GM12878 (cell line): ENCODE data around the gene PLA2G6. TPM values are rescaled to one million over a fixed set of nuclear protein-coding genes. Genes with fewer than 3 reads are reported as not detected.

ENCODE experiments used
- ATAC-seq: fragments of 200-7000 bp; cut with Tn5 transposase; 3 replicates; pipeline ENCODE4 v1.9.1; 2020; ENCODE audit warnings: mild to moderate bottlenecking, moderate library complexity
- BruUV-seq: library from RNA; stranded (reverse); fragments of 400-500 nt; replicated peaks from 2 replicates; lab custom pipeline; 2021; lab: Mats Ljungman, UMichigan
- CTCF ChIA-PET: fragments of 300-600 bp; sonication (Branson Sonifier 250); formaldehyde crosslinking; extraction: SDS; loops from one replicate; lab custom pipeline; 2021; ENCODE audit warnings: inconsistent platforms; lab: Yijun Ruan, JAX
- POLR2A ChIA-PET: fragments of 350-600 bp; formaldehyde crosslinking; extraction: SDS; loops from one replicate; lab custom pipeline; 2021; ENCODE audit warnings: inconsistent platforms; lab: Charles Lee
- RAD21 ChIA-PET: fragments of 300-600 bp; sonication (Branson Sonifier 250); formaldehyde crosslinking; loops from one replicate; lab custom pipeline; 2023; ENCODE audit warnings: antibody characterized with exemption; ENCODE audit not compliant: unreplicated experiment; lab: Charles Lee
- SMC1A ChIA-PET: fragments of 300-600 bp; sonication (Branson Sonifier 250); formaldehyde crosslinking; loops from one replicate; lab custom pipeline; 2023; ENCODE audit not compliant: unreplicated experiment, uncharacterized antibody; lab: Charles Lee
- DNase-seq: peaks from one replicate; pipeline ENCODE4 v3.0.0-alpha.2; 2011; ENCODE audit warnings: low read depth, low spot score
- FAIRE-seq: peaks from 3 replicates; lab custom pipeline; 2011; peaks lifted over from hg19 to GRCh38; lab: Jason Lieb, UNC
- H2AFZ ChIP-seq: 2 replicates; pipeline ENCODE4 v1.6.0; 2011; ENCODE audit warnings: low read depth, low read length, control low read depth; ENCODE audit not compliant: control insufficient read depth
- H3K27ac ChIP-seq: 2 replicates; pipeline ENCODE4 v1.5.1; 2011; ENCODE audit warnings: control low read depth; ENCODE audit not compliant: control insufficient read depth, insufficient read depth
- H3K27me3 ChIP-seq, 2 experiments: replicated peaks in 1 of 2; 2 replicates each; pipeline versions ENCODE4 v1.6.0 to v1.6.1; 2011; ENCODE audit warnings: low read length in 1 of 2; ENCODE audit not compliant: control insufficient read depth in 2 of 2, insufficient read depth in 2 of 2
- H3K36me3 ChIP-seq, 2 experiments: 2 replicates each; pipeline ENCODE4 v1.5.1; 2011; ENCODE audit warnings: low read length in 1 of 2; ENCODE audit not compliant: control insufficient read depth in 2 of 2, insufficient read depth in 2 of 2
- H3K4me1 ChIP-seq: 2 replicates; pipeline ENCODE4 v1.6.1; 2011; ENCODE audit warnings: mild to moderate bottlenecking, low read length, moderate library complexity, mixed read lengths; ENCODE audit not compliant: control insufficient read depth, insufficient read depth
- H3K4me2 ChIP-seq: 2 replicates; pipeline ENCODE4 v1.6.0; 2011; ENCODE audit warnings: control low read depth; ENCODE audit not compliant: control insufficient read depth, insufficient read depth
- H3K4me3 ChIP-seq: fragments of 200-600 bp; sonication (generic); 2 replicates; pipeline ENCODE4 v1.5.1; 2016
- H3K79me2 ChIP-seq: 2 replicates; pipeline ENCODE4 v1.6.0; 2011; ENCODE audit warnings: low read length; ENCODE audit not compliant: control insufficient read depth, insufficient read depth
- H3K9ac ChIP-seq: 2 replicates; pipeline ENCODE4 v1.8.0; 2011; ENCODE audit warnings: low read length, control low read depth, mixed read lengths; ENCODE audit not compliant: control insufficient read depth, insufficient read depth
- H3K9me3 ChIP-seq: replicated peaks from 3 replicates; pipeline ENCODE4 v1.5.1; 2011; ENCODE audit warnings: mild to moderate bottlenecking, low read length; ENCODE audit not compliant: control insufficient read depth, insufficient read depth
- H4K20me1 ChIP-seq: 2 replicates; pipeline ENCODE4 v1.6.0; 2011; ENCODE audit not compliant: control insufficient read depth, insufficient read depth
- GABPA ChIP-seq: IDR thresholded peaks from 2 replicates; pipeline ENCODE4 v1.6.1; 2014; ENCODE audit warnings: antibody characterized with exemption, low read depth, mild to moderate bottlenecking, inconsistent platforms
- MXI1 ChIP-seq: fragments of 150-350 bp; IDR thresholded peaks from 2 replicates; pipeline ENCODE4 v1.6.1; 2011; ENCODE audit warnings: low read depth, mild to moderate bottlenecking, inconsistent platforms, low read length, improper control_type of control experiment
- NR2F1 ChIP-seq: fragments of 450-650 bp; conservative IDR thresholded peaks from 2 replicates; pipeline ENCODE4 v1.6.1; 2017; ENCODE audit warnings: mild to moderate bottlenecking
- POLR2AphosphoS5 ChIP-seq: IDR thresholded peaks from 2 replicates; pipeline ENCODE4 v1.6.1; 2011; ENCODE audit warnings: mild to moderate bottlenecking, low read length, inconsistent platforms
- SPI1 ChIP-seq: IDR thresholded peaks from 2 replicates; pipeline ENCODE4 v1.6.1; 2011; ENCODE audit warnings: low read depth, mild to moderate bottlenecking, low read length, moderate library complexity, borderline replicate concordance; ENCODE audit not compliant: insufficient read depth
- ZBED1 ChIP-seq: IDR thresholded peaks from 2 replicates; pipeline ENCODE4 v1.6.1; 2016; ENCODE audit warnings: borderline replicate concordance
- WGBS: methylation state at CpG from one replicate; pipeline ENCODE4 v1.1.6; 2016; ENCODE audit warnings: low lambda C conversion rate; ENCODE audit not compliant: insufficient replicate concordance, insufficient coverage; ENCODE audit errors: missing lambda C conversion rate; 5-methylcytosine and 5-hydroxymethylcytosine counted together
- in situ Hi-C: fragments of 300-500 bp; cut with MboI; formaldehyde crosslinking; loops from 9 replicates; pipeline ENCODE4 v1.14.3; 2018; ENCODE audit warnings: mixed read lengths
- intact Hi-C: fragments of 100-400 bp; cut with micrococcal nuclease; formaldehyde crosslinking; loops from one replicate; pipeline ENCODE4 v1.14.2; 2022; ENCODE audit not compliant: unreplicated experiment
- polyA plus RNA-seq, 11 experiments: library from polyadenylated mRNA; depleted of rRNA in 4 of 11; unstranded in 6 of 11; stranded (reverse) in 5 of 11; fragments of >200 nt; fragmentation: Nextera tagmentation in 4 of 11; fragmentation: Illumina TruSeq in 1 of 11; extraction: Ambion mirVana in 4 of 11; extraction: Trizol in 1 of 11; gene quantifications; 1 replicate in 1 of 11; 2 replicates in 10 of 11; pipeline versions ENCODE4 v1.2.1 to v1.2.3, GENCODE V29; 2011 to 2016; ENCODE audit warnings: inconsistent platforms in 2 of 11, missing spikeins in 2 of 11, low read depth in 1 of 11
- total RNA-seq, 4 experiments: library from RNA; depleted of rRNA in 3 of 4; stranded (reverse); fragments of >200 nt in 3 of 4; fragmentation: Illumina TruSeq in 1 of 4; extraction: Trizol in 1 of 4; gene quantifications; 2 replicates each; pipeline versions ENCODE4 v1.2.1 to v1.2.3, GENCODE V29; 2013 to 2021

Gene PLA2G6
- total and polyA plus RNA-seq, 10 of the 15 experiments (the other 5 are each of a cell fraction or from before 2014, with no cell fraction given) = 0.15 to 42.2 (median 15.8) TPM

GRCh38 chr22:38211556-38211955 lies 29.9 kb upstream of the PLA2G6 start (continued):
- TF ChIP-seq POLR2AphosphoS5 (no peak), MXI1 (no peak), NR2F1 (no peak), GABPA (no peak)

GRCh38 chr22:38208551-38208968 lies 26.9 kb upstream of the PLA2G6 start:
- POLR2A ChIA-PET = interaction anchor here (1.3 to 2.0 kb wide), 2 partner anchors 25 to 27 kb away, joined by 3 to 6 read pairs; partner anchors contain the start of gene PLA2G6
- Histone ChIP-seq H3K9ac (no peak overlapping the region), H3K27me3 (no peaks in the 10 kb centered on the region), H3K27ac (no peak overlapping the region), H3K36me3 (no peaks in the 10 kb centered on the region), H3K4me3 (no peak overlapping the region), H3K9me3 (no peaks in the 10 kb centered on the region), H3K79me2 (no peaks in the 10 kb centered on the region), H3K4me2 (no peak overlapping the region), H4K20me1 (no peaks in the 10 kb centered on the region), H2AFZ (no peak overlapping the region), H3K4me1 (peaks cover 37% of the 10 kb centered on the region)
- SMC1A ChIA-PET = interaction anchor here (1.0 to 2.4 kb wide), 2 partner anchors 32 to 93 kb away, joined by 3 to 9 read pairs; no protein-coding TSS in a partner anchor
- TF ChIP-seq SPI1 (peak; percentile 67), ZBED1 (no peak)
- BruUV-seq = no TSS peak
- no peak for ATAC-seq
- 69% methylated on average over 4 of the region's 6 CpGs for WGBS
- FAIRE-seq = no peak
- DNase-seq = no peak
- CTCF ChIA-PET = interaction anchor here (1.2 kb wide), 2 partner anchors 16 to 27 kb away, joined by 3 read pairs; partner anchors contain the start of gene PLA2G6
- in situ Hi-C loops = no loop called here
- RAD21 ChIA-PET = no interaction called here
- intact Hi-C loops = no loop called here
